Epithelial cell of proximal tubule (primary cell): ENCODE results near the gene EPAS1. TPM values are rescaled to one million over a fixed set of nuclear protein-coding genes. Genes with fewer than 3 reads are reported as not detected.

ENCODE experiments used
- DNase-seq: peaks from one replicate; pipeline ENCODE4 v3.0.0-alpha.2; 2011; ENCODE audit warnings: low read depth
- H3K4me3 ChIP-seq: 2 replicates; pipeline ENCODE4 v1.5.1; 2011; ENCODE audit warnings: low read depth, mild to moderate bottlenecking, low read length
- total RNA-seq: library from RNA; depleted of rRNA; stranded (reverse); fragments of >200 nt; gene quantifications from 2 replicates; pipeline ENCODE4 v1.2.3, GENCODE V29; 2015
- TF ChIP-seq, protein P1 (sequence below): conservative IDR thresholded peaks from 2 replicates; pipeline ENCODE4 v1.5.1; 2012; ENCODE audit warnings: low read depth, mild to moderate bottlenecking, low read length

Gene EPAS1
- total RNA-seq, 1 donor from 2014 or later, result 33.8 TPM

DNA sequence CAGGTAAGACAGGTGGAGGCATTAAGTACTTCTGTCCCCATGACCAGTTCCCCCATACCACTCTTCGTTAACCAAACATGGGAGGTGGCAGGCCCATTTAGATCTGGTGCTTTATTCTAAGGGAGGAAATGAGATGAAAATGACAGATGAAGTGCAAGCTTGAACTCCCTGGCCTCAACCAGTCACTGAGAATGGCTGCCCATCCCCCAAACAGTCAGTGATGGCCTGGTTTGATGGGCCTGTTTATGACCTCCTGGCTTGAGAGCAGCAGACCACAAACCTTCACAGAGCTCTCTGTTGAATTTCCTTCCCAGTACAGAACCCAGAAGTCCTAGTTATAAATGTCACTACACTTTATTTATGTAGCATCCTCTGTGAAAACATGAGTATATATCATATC is 31.1 kb downstream of the EPAS1 start:
- DNase-seq, result no peak
- no peak overlapping the region for H3K4me3 ChIP-seq
- TF ChIP-seq, protein P1, sequence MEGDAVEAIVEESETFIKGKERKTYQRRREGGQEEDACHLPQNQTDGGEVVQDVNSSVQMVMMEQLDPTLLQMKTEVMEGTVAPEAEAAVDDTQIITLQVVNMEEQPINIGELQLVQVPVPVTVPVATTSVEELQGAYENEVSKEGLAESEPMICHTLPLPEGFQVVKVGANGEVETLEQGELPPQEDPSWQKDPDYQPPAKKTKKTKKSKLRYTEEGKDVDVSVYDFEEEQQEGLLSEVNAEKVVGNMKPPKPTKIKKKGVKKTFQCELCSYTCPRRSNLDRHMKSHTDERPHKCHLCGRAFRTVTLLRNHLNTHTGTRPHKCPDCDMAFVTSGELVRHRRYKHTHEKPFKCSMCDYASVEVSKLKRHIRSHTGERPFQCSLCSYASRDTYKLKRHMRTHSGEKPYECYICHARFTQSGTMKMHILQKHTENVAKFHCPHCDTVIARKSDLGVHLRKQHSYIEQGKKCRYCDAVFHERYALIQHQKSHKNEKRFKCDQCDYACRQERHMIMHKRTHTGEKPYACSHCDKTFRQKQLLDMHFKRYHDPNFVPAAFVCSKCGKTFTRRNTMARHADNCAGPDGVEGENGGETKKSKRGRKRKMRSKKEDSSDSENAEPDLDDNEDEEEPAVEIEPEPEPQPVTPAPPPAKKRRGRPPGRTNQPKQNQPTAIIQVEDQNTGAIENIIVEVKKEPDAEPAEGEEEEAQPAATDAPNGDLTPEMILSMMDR, result no peak

DNA sequence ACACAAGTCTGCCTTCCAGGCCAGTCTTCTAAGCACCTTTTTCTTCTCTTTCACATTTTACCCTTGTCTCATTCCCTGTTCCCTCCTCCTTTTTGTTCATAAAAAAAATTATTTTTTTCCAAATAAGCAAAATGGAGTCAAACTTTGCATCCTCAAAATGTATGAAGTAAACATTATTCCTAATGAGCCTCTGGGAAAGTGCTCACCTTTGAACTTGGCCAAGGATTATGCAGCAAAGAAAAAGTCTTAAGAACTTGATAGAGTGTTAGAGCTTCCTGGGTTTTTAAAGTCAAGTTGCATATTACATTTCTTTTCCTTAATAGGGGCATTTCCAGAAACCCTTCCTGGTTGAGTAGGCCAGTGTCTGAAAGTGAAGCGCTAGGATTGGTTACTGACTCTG is 31.6 kb downstream of the EPAS1 start:
- no peak overlapping the region for H3K4me3 ChIP-seq
- TF ChIP-seq, protein P1, result no peak
- DNase-seq, result no peak

DNA sequence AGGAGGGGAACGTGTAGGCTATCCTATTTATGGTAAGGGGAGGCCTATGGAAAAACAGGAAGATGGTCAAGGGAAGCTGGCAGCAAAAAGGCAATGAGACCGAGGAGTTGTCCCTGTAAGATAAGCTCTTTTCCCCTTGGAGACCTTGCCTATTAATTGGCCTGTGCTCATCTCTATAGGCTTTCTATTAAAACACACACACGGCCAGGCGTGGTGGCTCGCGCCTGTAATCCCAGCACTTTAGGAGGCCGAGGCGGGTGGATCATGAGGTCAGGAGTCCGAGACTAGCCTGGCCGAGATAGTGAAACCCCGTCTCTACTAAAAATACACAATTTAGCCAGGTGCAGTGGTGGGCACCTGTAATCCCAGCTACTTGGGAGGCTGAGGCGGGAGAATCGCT is 32.1 kb downstream of the EPAS1 start:
- DNase-seq, result no peak
- no peak overlapping the region for H3K4me3 ChIP-seq
- TF ChIP-seq, protein P1, result no peak

DNA sequence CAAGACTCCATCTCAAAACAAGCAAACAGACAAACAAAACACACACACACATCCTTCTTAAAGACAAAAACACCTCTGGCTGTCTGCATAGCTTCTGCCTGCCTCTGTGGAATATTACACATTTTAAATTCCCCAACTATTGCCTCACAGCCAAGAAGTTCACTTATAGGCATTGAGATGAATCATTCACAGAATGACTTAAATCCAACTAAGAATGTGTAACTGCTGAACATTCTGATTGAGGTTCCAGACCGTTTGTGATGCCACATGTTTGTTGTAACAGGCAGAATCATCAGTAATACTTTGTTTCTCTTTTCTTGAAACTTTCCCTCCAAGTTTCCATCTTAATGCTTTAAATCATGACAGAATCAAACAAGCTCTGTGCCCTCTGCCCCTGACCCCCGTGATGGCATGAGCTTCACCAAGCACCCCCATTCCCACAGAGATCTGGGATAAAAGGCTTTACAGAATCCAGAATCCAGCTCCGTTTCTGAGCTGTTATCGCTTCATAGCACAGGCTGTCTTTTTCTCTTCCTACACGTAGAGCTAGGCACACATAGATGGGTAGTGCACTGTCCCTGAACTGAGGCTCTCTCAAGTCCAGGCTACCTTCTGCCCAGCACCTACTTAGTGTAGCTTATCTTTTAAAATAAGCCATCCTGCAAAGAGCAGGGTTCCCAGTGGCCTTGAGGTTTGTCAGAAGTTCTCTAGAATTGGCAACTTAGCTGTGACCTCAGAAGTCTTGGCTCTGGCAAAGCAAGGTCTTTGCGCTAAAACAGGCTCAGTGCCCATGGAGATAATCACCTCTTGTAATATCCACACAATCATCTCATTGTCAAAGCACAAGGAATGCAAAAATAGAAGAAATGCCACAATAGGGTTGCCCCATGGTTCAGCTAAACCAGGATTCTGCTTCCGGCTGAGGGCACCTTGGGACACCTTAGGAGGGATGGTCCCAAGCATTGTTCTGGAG is 32.9 kb downstream of the EPAS1 start:
- TF ChIP-seq, protein P1, result no peak
- DNase-seq, result peak; percentile 94
- peak overlapping the region; percentile 12 for H3K4me3 ChIP-seq

DNA sequence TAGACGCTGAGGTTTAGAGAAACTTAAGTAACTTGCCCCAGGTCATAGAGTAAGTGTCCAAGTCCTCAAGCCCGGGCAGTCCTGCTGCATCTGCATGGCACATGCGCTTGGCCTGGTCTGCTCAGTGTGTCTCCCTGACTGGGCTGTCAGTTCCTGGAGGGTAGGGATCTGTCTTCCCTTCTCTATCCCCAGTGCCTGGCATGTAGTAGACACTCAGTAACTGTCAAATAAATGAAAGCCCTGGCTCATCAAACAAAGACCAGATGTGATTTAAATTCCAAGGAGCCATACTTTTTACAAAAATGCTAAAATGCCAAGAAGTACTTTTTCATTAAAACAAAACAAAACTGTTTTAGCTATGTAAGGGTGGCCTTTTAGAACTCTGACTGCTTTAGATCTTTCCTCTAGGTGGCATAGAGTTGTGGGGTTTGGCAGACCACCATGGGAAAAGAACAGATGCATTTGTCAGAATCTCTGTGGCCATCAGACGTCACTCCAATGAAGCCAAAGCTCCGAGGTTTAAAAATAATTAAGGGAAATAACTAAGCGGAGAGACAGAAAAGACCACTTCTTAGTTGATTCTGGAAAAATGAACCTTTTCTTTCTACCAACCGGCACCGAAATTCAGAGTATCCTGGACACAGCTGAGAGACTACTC is 34.0 kb downstream of the EPAS1 start:
- TF ChIP-seq, protein P1, result no peak
- H3K4me3 ChIP-seq, result no peak overlapping the region

DNA sequence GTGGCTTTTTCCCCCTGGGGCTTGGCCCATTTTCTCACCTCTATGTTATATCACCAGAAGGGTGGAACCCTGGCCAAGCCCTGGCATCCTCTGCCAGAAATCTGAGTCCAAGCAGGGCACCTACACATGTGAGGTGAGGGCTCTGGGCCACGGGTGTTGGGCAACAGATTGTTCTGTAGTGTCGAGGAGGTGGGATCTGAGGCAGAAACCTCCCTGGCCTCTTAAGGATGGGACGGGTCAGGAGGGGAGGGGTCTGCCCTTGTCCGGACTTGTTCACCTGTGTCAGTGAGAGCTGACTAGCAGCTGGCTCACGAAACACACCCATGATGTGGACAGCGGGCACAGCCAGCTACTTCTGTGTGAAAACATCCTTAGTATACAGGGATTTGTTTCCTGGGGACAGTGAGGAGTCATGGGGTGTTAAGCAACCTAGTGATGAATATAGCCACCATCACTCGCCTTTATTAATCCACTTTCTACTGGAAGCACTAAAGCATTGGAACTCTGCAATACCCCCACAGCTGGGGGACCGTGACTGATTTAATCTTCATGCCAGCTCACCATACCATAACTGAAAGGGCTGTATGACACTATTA is 35.6 kb downstream of the EPAS1 start:
- no peak overlapping the region for H3K4me3 ChIP-seq
- DNase-seq, result no peak
- TF ChIP-seq, protein P1, result no peak

More for the DNA sequence above, 34.0 kb downstream of the EPAS1 start:
- no peak for DNase-seq
